NT2/D1 (cell line): ENCODE results near the gene SDK2.
"Not testable (repeated sequence)": the region's sequence is repeated elsewhere in the genome, so short reads cannot be mapped to it uniquely, and the experiment has no call there.

Source experiments
- DNase-seq: peaks from one replicate; pipeline ENCODE4 v3.0.0-alpha.2; 2011; ENCODE audit warnings: low read depth, low spot score
- H3K27me3 ChIP-seq: 2 replicates; pipeline ENCODE4 v1.6.0; 2011; ENCODE audit warnings: mild to moderate bottlenecking; ENCODE audit not compliant: insufficient read length, insufficient read depth
- H3K36me3 ChIP-seq: 2 replicates; pipeline ENCODE4 v1.6.1; 2011; ENCODE audit warnings: mild to moderate bottlenecking, low read length, mixed read lengths; ENCODE audit not compliant: insufficient read depth, insufficient read length
- H3K4me1 ChIP-seq: 2 replicates; pipeline ENCODE4 v1.5.1; 2011; ENCODE audit not compliant: insufficient read depth, insufficient read length
- H3K4me3 ChIP-seq: 2 replicates; pipeline ENCODE4 v1.5.1; 2011; ENCODE audit warnings: low read depth; ENCODE audit not compliant: insufficient read length
- H3K9ac ChIP-seq: 2 replicates; pipeline ENCODE4 v1.6.0; 2011; ENCODE audit warnings: low read depth; ENCODE audit not compliant: insufficient read length
- H3K9me3 ChIP-seq: 2 replicates; pipeline ENCODE4 v1.5.1; 2011; ENCODE audit warnings: mild to moderate bottlenecking, low read length; ENCODE audit not compliant: insufficient read depth
- SUZ12 ChIP-seq: IDR thresholded peaks from 2 replicates; pipeline ENCODE4 v1.6.1; 2011; ENCODE audit not compliant: insufficient read length, insufficient read depth; ENCODE audit errors: extremely low read depth
- YY1 ChIP-seq: IDR thresholded peaks from 2 replicates; pipeline ENCODE4 v1.6.1; 2011; ENCODE audit not compliant: insufficient read length, insufficient read depth
- ZNF274 ChIP-seq: IDR thresholded peaks from 2 replicates; pipeline ENCODE4 v1.6.1; 2011; ENCODE audit warnings: mild to moderate bottlenecking, low read depth, low read length

SDK2 gene

GRCh38 chr17:73311428-73311780 lies 332.8 kb downstream of the SDK2 start:
- DNase-seq = no peak
- Histone ChIP-seq H3K9me3 (peaks cover 7% of the 10 kb centered on the region; the same call in 1 of the 2 replicates), H3K9ac (peak overlapping the region; percentile 96), H3K36me3 (peaks cover 8% of the 10 kb centered on the region), H3K4me3 (peak overlapping the region; percentile 99), H3K27me3 (no peaks in the 10 kb centered on the region), H3K4me1 (peaks cover 23% of the 10 kb centered on the region)
- TF ChIP-seq YY1 (no peak), ZNF274 (no peak), SUZ12 (no peak)

- no peak for TF ChIP-seq ZNF274
- TF ChIP-seq YY1 = no peak
Measured at GRCh38 chr17:73309727-73310596, 334.3 kb downstream of the SDK2 start.

GRCh38 chr17:73308959-73309358 lies 335.3 kb downstream of the SDK2 start:
- Histone ChIP-seq H3K4me1 (peaks cover 30% of the 10 kb centered on the region), H3K36me3 (peaks cover 16% of the 10 kb centered on the region), H3K9ac (peak overlapping the region; percentile 96), H3K4me3 (peak overlapping the region; percentile 99)
- not testable (repeated sequence) for H3K9me3 ChIP-seq, H3K27me3 ChIP-seq, DNase-seq

More at GRCh38 chr17:73309727-73310596, 334.3 kb downstream of the SDK2 start:
- peaks cover 32% of the 10 kb centered on the region for H3K4me1 ChIP-seq
- no peaks in the 10 kb centered on the region for H3K27me3 ChIP-seq
- H3K36me3 ChIP-seq = peaks cover 16% of the 10 kb centered on the region
- H3K4me3 ChIP-seq = peak overlapping the region; percentile 99
- no peak for DNase-seq
- peak overlapping the region; percentile 96 for H3K9ac ChIP-seq
- peaks cover 7% of the 10 kb centered on the region; the same call in 1 of the 2 replicates for H3K9me3 ChIP-seq

- peak overlapping the region; percentile 69 for H3K9ac ChIP-seq
- peaks cover 16% of the 10 kb centered on the region for H3K36me3 ChIP-seq
- TF ChIP-seq YY1 (no peak), SUZ12 (no peak), ZNF274 (no peak)
- H3K4me1 ChIP-seq = peaks cover 29% of the 10 kb centered on the region
- H3K27me3 ChIP-seq = no peaks in the 10 kb centered on the region
- peak overlapping the region; percentile 3 for H3K4me3 ChIP-seq
- DNase-seq = no peak
- no peaks in the 10 kb centered on the region for H3K9me3 ChIP-seq
Measured at GRCh38 chr17:73308017-73308823, 336.0 kb downstream of the SDK2 start.

GRCh38 chr17:73307130-73307529 lies 337.1 kb downstream of the SDK2 start:
- Histone ChIP-seq H3K4me3 (no peak overlapping the region), H3K4me1 (peaks cover 29% of the 10 kb centered on the region), H3K9me3 (no peaks in the 10 kb centered on the region), H3K9ac (peak overlapping the region; percentile 57), H3K27me3 (no peaks in the 10 kb centered on the region), H3K36me3 (peaks cover 16% of the 10 kb centered on the region)
- no peak for DNase-seq
- no peak for TF ChIP-seq SUZ12
- TF ChIP-seq YY1 = no peak
- no peak for TF ChIP-seq ZNF274

GRCh38 chr17:73305845-73306836 lies 338.1 kb downstream of the SDK2 start:
- TF ChIP-seq ZNF274 (no peak), YY1 (no peak), SUZ12 (no peak)
- no peak overlapping the region for H3K9ac ChIP-seq
- no peak for DNase-seq
- H3K4me3 ChIP-seq = no peak overlapping the region
- H3K4me1 ChIP-seq = peaks cover 29% of the 10 kb centered on the region
- H3K36me3 ChIP-seq = peaks cover 19% of the 10 kb centered on the region
- no peaks in the 10 kb centered on the region for H3K27me3 ChIP-seq
- no peaks in the 10 kb centered on the region for H3K9me3 ChIP-seq
